Measurements from ENCODE around the gene GGA3.

GGA3 gene

DNA sequence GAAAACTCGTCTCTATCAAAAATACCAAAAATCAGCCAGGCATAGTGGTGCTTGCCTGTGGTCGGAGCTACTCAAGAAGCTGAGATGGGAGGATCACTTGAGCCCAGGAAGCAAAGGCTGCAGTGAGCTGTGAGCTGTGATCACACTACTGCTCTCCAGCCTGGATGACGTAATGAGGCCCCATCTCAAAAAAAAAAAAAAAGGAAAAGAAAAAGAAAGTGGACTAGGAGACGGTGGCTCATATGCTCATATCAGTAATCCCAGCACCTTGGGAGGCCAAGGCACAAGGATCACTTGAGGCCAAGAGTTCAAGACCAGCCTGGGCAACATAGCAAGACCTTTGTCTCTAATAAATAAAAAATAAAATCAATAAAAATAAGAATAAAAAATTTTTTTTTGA lies 69.8 kb downstream of the GGA3 start:
- TF ChIP-seq, protein P1, sequence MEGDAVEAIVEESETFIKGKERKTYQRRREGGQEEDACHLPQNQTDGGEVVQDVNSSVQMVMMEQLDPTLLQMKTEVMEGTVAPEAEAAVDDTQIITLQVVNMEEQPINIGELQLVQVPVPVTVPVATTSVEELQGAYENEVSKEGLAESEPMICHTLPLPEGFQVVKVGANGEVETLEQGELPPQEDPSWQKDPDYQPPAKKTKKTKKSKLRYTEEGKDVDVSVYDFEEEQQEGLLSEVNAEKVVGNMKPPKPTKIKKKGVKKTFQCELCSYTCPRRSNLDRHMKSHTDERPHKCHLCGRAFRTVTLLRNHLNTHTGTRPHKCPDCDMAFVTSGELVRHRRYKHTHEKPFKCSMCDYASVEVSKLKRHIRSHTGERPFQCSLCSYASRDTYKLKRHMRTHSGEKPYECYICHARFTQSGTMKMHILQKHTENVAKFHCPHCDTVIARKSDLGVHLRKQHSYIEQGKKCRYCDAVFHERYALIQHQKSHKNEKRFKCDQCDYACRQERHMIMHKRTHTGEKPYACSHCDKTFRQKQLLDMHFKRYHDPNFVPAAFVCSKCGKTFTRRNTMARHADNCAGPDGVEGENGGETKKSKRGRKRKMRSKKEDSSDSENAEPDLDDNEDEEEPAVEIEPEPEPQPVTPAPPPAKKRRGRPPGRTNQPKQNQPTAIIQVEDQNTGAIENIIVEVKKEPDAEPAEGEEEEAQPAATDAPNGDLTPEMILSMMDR (conservative IDR thresholded peaks at IDR 0.05; ENCODE audit: low read depth, low read length): no peak
- DNase-seq (ENCODE audit: low read depth): peak; percentile 53
- no peak overlapping the region for H3K4me3 ChIP-seq (ENCODE audit: low read depth, low read length)

DNA sequence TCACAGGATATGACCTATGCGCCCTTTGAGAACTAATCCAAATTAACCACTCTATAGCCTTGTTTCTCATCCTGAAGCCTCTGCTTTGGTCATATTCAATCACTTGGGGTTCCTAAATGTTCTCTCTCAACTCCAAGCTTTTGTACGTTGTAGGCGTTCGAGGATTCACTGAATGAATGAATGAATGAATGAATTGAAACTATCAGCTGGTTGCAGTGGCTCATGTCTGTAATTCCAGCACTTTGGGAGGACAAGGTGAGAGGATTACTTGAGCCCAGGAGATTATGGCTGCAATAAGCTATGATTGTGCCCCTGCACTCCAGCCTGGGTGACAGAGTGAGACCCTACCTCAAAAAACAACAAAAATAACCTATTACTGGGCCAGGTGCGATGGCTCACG lies 72.8 kb downstream of the GGA3 start:
- DNase-seq (ENCODE audit: low read depth): no peak
- TF ChIP-seq, protein P1 (conservative IDR thresholded peaks at IDR 0.05; ENCODE audit: low read depth, low read length): no peak

More for the DNA sequence above, 72.8 kb downstream of the GGA3 start:
- no peak overlapping the region for H3K4me3 ChIP-seq (ENCODE audit: low read depth, low read length)
